ENCODE results near the gene TP63.

Gene TP63

DNA sequence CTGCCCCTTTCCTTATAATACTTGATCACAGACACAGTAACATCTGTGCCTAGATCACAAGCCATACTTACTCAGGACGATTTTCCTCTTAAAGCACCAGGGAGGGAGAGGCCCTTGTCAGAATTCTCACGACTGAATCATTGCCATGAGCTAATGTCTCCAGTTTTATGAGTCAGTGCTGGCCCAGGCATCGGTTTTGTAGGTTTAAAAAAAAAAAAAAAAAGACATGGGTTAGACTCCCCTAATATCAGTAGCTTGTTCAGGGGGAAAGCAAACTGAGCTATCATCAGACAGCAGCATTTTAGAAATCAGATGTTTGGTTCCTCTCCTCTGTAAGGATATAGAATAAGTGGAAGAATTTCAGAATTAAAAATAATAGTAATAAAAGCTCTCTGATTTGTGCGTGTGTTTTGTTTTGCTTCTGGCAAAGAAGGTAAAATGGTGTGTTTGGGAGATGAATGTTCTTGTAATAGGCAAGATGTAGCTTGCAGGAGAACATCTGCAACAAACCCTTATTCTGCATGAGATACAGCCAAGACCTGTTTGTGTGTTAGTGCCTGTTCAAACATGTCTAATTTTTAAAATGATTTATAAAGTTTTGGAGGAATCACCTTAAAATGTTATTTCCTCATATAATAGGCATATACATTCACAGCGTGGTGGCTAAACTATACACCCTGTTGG is 193.6 kb downstream of the TP63 start:
- no peak for DNase-seq

DNA sequence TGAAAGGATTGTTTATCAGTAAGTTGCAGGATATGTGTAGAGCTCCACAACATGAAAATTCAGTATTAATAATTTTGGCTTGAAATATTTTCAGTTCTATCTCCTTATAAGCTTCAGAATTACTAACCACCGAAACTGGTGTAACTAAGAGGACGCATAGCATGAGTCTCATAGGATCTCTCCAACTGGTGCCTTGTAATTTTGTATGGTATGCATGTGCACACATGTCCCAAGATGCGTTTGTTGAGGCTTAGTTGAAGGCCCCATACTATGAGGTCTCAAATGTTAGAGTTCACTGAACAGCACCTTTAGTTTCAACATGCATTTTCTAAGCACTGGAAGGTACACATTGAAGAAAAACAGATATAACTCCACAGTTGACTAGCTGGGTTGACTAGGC is 195.4 kb downstream of the TP63 start:
- no peak for DNase-seq

DNA sequence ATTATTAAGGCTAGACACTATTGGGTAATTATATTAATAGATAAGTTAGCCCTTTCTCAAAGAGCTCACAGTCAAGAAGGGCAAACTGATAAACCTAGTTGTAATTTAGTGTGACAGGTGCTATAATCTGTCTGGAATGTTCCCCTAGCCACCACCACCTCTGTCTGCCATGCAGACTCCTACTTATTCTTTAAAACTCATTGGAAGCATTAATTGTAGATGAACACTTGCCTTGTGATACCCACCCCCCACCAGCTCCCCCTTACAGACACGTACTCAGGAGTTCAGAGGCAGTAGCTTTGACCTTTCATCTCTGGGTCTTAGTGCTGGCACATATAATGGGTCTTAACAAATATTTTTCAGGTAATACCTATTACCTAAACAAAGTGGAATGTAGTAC is 195.9 kb downstream of the TP63 start:
- no peak for DNase-seq

DNA sequence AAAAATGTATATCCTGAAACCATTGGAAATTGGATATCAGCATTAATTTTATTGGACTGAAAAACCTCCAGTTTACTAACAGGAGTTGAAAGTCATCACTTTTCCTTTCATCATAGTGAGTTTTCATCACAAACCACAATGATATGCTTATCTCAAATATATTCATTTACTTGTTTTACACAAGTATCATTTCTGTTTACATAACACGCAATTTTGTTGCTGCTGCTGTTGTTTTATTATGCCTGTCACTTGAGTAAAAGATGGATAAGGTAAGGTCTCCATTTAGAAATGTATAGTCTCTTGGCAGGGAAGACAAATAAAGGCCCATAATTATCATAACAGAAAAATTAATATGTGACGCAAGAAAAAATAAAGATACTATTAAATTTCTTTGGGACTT is 199.2 kb downstream of the TP63 start:
- DNase-seq: no peak

DNA sequence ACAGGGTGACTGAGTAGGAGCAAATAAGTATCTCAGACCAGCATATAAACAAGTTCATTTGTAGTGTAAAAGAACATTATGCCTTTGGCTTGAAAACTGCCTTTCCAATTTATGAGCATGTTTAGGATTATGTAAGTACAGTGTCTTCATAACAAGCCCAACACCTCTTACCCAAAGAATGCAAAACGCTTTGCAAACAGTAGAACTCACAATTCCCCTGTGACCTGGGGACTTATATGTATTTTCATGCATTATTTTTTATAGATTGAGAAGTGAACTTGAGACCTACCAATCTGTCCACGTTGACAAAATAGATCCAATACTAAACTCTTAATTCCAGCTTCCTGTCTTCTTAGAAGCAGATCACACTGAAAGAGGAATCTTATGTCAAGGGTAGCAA is 202.1 kb downstream of the TP63 start:
- no peak for DNase-seq

DNA sequence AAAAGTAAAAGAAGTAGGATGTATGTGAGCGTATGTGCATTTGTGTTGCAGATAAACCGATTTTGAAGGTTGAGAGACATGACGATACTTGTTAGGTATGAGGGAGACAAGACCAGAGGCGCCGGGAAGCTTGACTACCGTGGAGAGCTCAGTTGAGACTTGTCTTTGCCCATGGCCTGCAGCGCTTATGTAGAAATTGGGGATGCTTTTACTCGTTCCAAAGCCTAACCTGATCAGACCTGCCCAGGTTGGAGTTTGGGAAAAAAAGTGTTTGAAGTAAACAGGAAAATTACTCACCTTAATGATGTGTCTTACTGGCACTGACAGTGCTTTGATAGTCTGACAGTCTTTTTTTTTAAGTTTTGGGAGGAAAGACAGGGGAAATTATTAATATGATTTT is 202.8 kb downstream of the TP63 start:
- DNase-seq: no peak

DNA sequence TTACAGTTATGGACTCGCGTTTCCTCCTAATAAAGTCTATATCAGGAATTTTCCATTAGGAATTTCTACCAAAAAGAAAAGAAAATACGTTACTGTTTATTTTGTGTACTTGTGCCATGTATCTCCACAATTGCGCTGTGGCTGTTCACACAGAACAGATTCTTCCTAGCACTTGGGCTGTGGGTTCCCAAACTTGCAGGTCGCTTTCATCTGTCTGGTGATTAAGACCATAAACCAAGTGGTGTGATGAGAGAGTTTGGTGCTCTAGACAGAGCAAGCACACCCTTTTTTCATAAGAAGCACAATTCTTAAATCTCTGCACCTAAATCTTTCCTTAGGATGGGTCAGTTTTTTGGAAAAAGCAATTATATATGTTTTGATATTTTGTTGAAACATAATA is 203.3 kb downstream of the TP63 start:
- no peak for DNase-seq

DNA sequence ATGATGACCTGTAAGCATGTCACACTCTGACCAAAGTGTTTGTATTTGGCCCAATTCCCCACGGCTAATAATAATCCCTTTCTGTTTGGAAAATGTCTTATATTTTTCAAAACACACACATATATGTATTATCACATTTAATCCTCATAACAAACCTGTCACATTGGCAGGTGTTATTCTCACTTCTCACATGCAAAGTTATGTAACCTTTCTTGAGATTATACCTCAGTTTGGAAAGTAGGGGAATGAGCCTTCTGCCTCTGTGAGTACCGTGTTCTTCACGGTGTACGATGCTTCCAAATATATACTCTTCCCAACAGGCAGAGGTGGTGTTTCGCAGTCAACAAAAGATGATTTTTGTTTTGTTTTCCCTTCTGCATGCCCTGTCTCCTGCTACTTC is 205.6 kb downstream of the TP63 start:
- DNase-seq: no peak

DNA sequence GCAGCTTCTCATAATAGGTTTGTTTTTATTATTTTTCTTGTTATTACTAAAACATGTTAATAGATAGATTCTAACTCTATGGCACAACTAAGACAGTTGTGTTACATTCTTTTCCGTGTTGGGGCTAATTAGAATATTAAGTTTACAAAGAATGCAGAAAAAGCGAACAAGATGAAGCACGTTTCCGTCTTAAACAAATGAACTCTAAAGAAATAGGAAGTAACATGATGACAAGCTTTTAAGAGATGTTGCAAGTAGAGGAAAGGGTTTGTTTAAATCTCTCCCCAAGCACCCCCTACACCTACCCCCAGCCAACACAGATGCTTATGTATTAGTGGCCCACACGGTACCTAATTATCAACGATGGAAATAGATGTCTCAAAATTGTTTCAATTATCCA is 207.1 kb downstream of the TP63 start:
- DNase-seq: no peak

DNA sequence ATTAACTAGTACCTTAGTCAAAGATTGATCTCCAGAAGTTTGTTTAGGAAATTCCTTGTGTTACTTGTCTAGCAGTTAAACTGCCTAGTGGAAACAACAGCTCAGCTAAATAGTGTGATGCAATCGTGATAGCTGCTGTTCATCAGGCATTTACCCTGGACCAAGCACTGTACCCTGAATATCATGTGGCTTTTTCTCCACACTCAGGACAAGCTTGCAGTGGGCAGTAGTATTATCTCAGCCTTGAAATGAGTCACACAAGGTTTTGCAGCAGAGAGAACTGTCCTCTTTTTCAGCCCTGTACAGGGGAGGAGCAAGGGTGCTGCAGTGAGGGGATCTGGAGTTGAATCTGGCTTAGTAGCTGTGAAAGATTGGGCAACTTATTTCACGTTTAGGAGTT is 208.4 kb downstream of the TP63 start:
- no peak for DNase-seq

DNA sequence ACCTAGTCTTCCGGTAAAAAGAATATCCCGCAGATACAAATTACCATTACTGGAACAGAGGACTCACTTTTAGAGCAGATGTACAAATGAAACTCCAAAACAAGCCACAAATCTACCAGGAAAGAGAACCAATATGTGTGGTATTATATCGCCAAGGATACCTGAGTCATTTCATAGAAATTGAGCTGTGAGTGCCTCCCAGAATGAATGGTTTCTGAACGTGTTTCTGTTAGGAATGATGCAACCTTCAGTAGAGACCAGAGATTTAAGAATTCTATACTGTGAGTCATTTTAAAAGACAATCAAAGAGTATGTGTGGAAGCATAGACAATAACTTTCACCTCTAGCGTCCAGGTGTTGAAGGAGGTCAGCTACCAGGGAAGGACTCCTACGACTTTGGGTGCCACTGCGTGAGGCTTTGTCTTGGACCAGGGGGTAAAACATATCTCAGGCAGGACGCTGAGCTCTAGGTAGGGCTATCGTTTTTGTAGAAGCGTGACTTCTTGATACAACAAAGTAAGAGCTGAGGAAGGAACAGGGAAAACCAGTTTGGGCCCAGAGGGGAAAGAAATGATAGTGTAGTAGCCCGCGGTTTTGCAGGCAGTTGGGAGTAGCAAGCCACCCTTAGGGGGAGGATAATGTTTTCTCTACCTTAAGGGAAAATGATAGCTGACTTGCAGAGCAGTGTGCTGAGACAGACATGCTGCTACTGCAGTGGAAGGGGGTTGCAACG is 210.4 kb downstream of the TP63 start:
- DNase-seq: no peak

DNA sequence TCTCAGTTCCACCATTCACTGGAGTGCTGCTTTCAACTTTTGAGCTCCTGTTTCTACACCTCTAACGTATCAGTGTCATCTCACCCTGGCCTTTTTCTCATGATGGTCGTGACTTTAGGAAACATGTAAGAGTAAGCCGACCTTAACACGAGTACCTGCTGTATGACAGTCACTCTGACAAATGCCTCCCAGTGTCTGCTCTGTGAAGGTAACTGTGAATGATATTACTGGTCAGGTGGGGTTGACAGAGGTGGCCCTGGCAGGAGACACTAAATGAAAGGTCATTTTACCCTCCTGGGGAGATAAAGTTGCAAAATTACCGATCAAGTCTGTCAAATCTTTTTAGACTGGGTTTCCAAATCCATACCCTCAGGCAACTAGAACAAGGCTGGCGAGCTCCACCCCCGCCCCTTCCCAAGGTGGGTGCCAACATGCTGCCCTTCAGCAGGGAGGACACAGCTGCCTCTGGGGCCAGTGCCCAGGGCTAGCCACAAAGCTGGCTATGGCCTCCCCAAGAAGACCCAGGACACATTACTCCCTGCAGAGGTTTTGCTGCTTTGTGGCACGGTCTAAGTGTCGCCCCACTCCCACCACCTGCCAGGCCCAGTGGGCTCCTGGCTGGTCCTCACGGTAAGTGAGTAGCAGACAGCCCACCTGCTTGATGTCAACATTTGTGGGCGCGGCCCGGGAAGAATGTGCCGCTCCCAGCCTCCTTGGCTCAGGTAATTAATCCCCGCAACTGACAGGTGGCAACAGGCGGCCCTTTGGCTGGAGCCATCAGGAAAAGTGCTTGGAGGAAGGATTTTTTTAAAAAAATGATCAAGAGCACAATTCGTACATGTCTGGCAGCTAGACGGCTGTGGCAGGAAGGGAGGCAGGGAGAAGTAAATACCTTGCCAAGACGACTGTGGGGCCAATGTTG is 211.8 kb downstream of the TP63 start:
- no peak for DNase-seq

DNA sequence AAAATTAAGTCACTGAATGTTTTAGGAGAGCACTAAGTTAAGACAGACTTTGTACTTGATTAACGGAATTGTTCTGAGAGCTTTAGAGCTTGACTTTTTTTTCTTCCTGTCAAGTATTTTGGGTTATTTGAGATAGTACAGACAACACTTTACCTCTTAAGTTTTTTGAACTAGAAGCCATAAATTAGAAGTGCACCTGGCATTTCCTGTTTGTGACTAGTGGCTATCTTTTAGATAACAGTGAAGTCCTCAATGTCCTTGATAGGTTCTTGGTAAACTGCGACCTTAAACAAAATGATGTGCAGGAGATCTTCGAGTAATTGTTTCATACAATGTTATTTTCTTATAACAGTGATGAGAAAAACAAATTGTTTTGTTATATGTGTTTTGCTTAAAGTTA is 213.9 kb downstream of the TP63 start:
- no peak for DNase-seq

DNA sequence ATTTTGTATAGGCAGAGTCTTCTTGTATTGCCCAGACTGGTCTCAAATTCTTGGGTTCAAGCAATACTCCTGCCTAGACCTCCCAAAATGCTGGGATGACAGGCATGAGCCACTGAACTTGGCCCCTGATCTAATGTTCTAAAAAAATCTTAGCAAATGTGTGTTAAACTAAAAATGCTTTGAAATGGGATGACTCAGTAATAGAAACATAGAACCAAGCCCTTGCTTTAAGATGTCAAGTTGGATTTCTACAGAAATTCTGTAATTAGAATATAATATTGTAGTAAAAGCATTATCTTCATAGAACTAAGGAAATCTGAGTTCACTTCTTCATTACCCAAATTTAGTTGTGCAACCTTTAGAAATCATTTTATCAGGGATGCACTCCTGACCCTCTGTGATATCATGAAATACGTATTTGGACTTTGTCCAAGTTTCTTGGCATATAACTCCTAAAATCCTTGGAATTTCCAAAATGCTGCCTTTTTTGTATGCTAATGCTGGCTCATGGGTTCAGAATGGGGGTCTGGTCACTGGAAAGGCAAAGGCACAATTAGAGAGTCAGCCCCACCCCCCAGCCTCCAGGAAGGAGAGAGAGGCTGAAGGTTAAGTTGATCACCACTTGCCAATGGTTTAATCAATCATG is 217.3 kb downstream of the TP63 start:
- no peak for DNase-seq

DNA sequence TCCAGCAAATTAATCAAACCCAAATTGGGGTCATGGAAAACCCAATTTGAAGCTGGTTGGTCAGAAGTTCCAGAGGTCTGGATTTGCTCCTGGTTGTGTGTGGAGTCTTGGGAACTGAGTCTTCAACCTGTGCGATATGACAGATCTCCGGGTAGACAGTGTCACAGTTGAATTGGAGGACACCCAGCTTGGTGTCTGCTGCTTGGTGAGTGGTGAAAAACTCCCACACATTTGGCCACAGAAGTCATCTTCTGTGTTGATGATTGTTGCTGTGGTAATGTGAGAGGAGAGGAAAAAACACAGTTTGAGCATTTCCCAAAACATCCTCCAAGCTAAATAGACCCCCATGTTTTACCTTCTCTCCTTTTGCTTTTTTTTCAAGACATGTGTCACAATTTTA is 218.1 kb downstream of the TP63 start:
- no peak for DNase-seq

DNA sequence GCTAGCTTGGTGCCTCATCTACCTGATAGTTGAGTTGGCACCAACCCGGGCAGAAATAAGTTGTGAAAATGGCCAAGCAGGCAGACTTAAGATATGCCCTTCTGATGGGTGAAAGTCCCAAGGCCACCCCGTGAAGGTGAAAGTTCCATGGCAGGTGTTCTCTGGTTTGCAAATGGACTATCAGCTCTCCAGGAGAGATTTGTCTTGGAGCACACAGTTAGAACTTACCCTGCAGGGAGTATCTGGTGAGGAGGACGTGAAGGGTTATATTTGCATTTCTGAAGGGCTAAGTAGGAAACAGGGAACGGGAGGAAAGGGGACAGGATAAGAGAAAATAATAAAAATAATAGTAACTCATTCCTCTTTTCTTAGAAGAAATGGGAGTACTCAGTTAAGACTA is 220.5 kb downstream of the TP63 start:
- no peak for DNase-seq

DNA sequence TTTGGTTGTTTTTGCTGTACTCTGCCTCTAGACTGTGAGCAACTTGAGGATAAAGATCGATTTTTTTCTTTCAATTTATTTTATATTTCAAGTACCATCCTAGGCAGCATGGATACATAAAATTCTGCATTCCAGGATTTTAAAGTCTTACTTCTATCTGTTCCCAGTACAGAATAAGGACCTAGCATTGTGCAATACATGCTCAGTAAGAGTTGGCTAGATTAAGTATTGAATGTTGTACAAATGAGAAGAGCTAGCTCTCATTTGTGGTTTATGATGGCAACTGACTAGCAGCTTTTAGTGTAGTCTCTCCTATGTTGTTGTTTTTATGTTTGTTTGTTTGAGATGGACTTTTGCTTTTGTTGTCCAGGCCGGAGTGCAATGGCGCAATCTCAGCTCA is 222.7 kb downstream of the TP63 start:
- no peak for DNase-seq

DNA sequence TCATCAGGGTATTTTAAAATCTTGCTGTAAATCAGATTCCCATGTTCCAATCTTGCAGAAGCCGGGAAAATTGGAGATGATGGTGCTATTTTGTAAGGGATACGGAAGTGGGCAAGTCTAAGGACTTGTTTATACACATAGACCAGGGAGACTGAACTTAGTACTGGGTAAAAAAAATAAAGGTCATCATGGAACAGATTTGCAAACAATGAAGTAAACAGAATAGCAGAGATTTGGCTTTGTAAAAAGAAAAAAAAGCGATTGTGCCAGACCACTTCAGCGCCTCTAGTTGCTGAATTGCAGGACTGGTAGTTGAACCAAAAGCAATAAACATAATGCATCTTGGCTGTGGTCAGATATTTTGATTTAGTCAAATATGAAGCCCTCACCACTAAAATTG is 229.1 kb downstream of the TP63 start:
- DNase-seq: no peak

DNA sequence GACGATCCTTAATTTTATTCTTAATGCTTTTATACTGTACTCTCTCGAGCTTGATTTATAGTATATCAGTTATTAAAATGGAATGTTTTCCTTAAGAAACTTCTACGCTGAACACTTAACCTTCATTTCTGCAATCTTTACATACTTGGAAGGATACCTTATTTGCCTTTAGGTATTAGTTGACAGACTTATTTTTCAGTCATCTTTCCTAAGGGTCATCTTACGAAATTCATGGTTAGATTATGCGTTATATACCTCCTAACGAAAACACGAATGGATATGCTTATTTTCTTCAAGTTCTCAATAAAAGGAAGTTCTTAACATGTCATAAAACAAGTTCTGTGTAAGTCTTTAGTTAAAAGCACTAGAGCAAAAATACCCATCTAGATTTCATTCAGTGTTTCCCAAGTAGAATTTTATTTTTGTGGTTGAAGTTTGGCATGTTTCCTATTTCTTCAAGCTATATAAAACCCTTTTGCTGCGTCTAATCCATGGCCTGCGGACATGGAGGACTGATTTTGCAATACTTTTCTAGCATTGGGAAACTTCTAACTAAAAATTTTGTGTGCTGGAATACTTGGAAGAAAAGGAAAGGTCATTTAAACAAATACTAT is 231.3 kb downstream of the TP63 start:
- DNase-seq: no peak

DNA sequence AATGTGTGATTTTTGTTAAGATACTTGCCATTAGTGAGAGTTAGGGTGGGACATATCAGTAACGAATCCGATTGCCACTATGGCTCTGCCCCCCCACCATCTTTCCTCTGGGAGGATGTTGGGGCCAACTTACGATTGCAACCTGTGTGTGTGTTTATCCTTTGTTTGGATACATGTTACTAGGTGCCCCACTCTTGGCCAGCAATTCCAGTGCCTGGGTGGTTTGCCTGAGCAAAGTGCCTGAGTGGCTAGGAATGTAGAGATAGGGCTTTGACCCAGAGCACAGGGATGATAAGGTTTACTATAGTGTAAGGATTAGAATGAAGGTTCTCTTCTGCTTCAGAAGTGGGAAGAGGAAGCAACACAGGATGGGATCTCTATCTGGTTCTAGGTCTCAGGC is 231.8 kb downstream of the TP63 start:
- DNase-seq: no peak

DNA sequence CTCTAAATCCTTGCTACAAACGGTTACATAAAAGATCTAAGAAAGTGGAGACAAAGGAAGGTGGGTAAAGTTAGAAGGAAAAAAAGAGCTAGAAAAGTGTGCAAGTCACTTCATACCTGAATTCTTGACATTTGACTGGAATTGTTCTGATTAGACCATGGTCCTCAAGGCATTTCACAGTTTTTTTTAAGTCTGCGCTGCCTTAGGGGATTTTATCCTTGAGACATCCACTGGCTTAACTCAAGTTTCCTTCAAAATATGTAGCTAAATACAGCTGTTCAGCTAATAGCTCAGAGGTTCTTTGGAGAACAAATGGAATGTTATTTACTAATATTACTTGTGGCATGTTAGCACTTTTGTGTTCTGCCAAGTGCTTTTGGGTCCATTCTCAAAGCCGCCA is 236.9 kb downstream of the TP63 start:
- DNase-seq: no peak

DNA sequence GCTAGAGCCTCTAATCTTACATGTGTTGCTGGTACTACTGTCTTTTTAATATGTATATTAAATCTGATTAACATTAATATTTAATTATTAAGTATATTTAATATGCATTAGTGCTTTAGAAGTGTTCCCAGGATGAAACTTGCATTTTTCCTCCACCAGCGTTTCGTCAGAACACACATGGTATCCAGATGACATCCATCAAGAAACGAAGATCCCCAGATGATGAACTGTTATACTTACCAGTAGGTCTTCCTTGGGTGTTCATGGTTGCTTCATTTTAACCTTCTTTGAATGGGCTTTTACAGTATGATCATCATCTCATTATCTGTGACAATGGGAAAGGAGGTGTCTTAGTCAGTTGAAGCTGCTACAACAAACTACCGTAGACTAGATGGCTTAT is 238.0 kb downstream of the TP63 start:
- no peak for DNase-seq

DNA sequence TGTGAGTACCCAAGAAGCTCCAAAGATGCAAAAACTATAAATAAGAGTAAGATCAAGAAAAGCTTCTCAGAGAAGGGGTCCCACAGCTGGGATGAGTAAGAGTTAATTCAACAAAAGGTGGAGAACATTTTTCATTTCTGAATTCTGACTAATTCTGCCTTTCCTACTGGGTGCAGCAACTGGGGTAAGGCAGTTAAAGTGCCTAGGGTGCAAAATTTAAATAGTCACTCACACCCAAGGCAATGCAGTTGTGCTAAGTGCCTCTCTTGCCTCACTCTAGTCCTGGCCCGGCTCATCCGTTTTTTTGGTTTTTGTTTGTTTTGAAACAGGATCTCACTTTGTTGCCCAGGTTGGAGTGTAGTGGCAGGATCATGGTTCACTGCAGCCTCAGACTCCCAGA is 240.2 kb downstream of the TP63 start:
- no peak for DNase-seq

Measured in activated CD4-positive, alpha-beta T cell treated with anti-CD3 and anti-CD28 coated beads, Interleukin-2, amount 50 U/mL, for 1 hour (primary cell).